SU-DHL-6 (cell line): ENCODE data around the gene AP1B1.

Source experiments
- H2AFZ ChIP-seq: fragments of 200-600 bp; sonication (generic); 2 replicates; pipeline ENCODE4 v1.6.1; 2014; ENCODE audit warnings: low read depth, mild to moderate bottlenecking, moderate library complexity, mixed read lengths, antibody characterized with exemption, low read length; ENCODE audit not compliant: severe bottlenecking
- H3F3A ChIP-seq: fragments of 200-600 bp; shearing (Covaris generic); 2 replicates; pipeline ENCODE4 v1.6.0; 2016; ENCODE audit warnings: antibody characterized with exemption, mild to moderate bottlenecking; ENCODE audit not compliant: insufficient read depth
- H3K27ac ChIP-seq: fragments of 200-600 bp; sonication (generic); 2 replicates; pipeline ENCODE4 v1.5.1; 2016; ENCODE audit warnings: low read depth, mild to moderate bottlenecking, low read length, moderate library complexity, mixed read lengths
- H3K27me3 ChIP-seq: fragments of 200-600 bp; sonication (generic), shearing (Covaris generic); 2 replicates; pipeline ENCODE4 v1.6.0; 2014; ENCODE audit warnings: mild to moderate bottlenecking, low read length
- H3K36me3 ChIP-seq: fragments of 200-600 bp; sonication (generic); 2 replicates; pipeline ENCODE4 v1.6.1; 2014; ENCODE audit warnings: mild to moderate bottlenecking, low read length, mixed read lengths
- H3K4me2 ChIP-seq: fragments of 300-600, 200-600 bp; shearing (Covaris generic), sonication (generic); 2 replicates; pipeline ENCODE4 v1.6.0; 2014; ENCODE audit warnings: low read length, low read depth, mild to moderate bottlenecking; ENCODE audit not compliant: poor library complexity, severe bottlenecking
- H3K4me3 ChIP-seq: fragments of 200-600 bp; sonication (generic); 2 replicates; pipeline ENCODE4 v1.5.1; 2014; ENCODE audit warnings: antibody characterized with exemption, low read length, mild to moderate bottlenecking, mixed read lengths; ENCODE audit not compliant: insufficient read depth, poor library complexity, severe bottlenecking
- H3K79me2 ChIP-seq: fragments of 200-600 bp; sonication (generic); 2 replicates; pipeline ENCODE4 v1.6.1; 2014; ENCODE audit warnings: mild to moderate bottlenecking, low read length, moderate library complexity; ENCODE audit not compliant: insufficient read depth
- H3K9ac ChIP-seq: fragments of 200-600 bp; sonication (generic); 2 replicates; pipeline ENCODE4 v1.7.0; 2014; ENCODE audit warnings: mild to moderate bottlenecking, low read length
- H3K9me2 ChIP-seq: fragments of 200-600 bp; sonication (generic); replicated peaks from 2 replicates; pipeline ENCODE4 v1.6.1; 2014; ENCODE audit warnings: low read length; ENCODE audit not compliant: insufficient read depth
- H3K9me3 ChIP-seq: fragments of 200-600 bp; sonication (generic); 2 replicates; pipeline ENCODE4 v1.6.1; 2014; ENCODE audit warnings: low read length, mixed read lengths; ENCODE audit not compliant: insufficient read depth
- H4K20me1 ChIP-seq: fragments of 200-600 bp; sonication (generic); 2 replicates; pipeline ENCODE4 v1.6.1; 2014; ENCODE audit warnings: low read depth, mild to moderate bottlenecking, antibody characterized with exemption, low read length, moderate library complexity, mixed read lengths
- EZH2phosphoT487 ChIP-seq: fragments of 200-600 bp; sonication (generic), shearing (Covaris generic); conservative IDR thresholded peaks from 2 replicates; pipeline ENCODE4 v1.6.1; 2018; ENCODE audit warnings: mild to moderate bottlenecking, antibody characterized with exemption, low read length, moderate library complexity, mixed read lengths
- TF ChIP-seq, protein P1 (sequence below): fragments of 200-600 bp; sonication (generic); IDR thresholded peaks from one replicate; pipeline ENCODE4 v1.5.1; 2017; ENCODE audit warnings: antibody characterized with exemption, mild to moderate bottlenecking, low read length, moderate library complexity; ENCODE audit not compliant: insufficient read depth, poor library complexity, severe bottlenecking

Gene AP1B1

DNA sequence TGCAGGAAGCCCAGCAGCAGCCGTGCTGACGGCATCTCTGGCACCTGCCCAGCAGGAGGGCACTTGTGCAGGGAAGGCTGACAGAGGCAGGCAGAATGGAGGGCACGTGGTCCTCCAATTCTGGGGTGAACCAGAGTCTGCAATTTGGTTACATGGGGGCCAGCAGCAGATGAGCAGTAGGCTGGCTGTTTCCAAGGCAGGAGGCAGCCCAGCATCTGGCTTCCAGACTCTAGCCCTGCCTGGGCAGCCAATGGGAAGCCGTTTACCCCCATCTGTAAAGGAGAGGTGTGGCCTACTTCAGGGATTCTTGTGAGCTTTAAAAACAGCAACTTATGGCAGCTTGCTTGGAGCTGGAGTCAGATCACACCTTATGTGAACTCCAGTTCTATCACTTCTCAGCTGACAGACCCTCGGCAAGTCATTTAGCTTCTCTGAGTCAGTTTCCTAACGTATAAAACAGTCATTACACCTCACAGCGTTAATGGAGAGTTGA lies 45.0 kb downstream of the AP1B1 start:
- Histone ChIP-seq H3K79me2 (no peaks in the 10 kb centered on the region), H3K9me3 (no peaks in the 10 kb centered on the region), H3K9me2 (no peaks in the 10 kb centered on the region), H3K4me2 (no peak overlapping the region), H3K4me3 (no peak overlapping the region), H3K9ac (no peak overlapping the region), H4K20me1 (no peaks in the 10 kb centered on the region), H2AFZ (no peak overlapping the region), H3K27ac (no peak overlapping the region), H3K27me3 (no peaks in the 10 kb centered on the region), H3K36me3 (peaks cover 10% of the 10 kb centered on the region; the same call in 1 of the 2 replicates), H3F3A (no peaks in the 10 kb centered on the region)
- TF ChIP-seq EZH2phosphoT487 = no peak
- TF ChIP-seq, protein P1, sequence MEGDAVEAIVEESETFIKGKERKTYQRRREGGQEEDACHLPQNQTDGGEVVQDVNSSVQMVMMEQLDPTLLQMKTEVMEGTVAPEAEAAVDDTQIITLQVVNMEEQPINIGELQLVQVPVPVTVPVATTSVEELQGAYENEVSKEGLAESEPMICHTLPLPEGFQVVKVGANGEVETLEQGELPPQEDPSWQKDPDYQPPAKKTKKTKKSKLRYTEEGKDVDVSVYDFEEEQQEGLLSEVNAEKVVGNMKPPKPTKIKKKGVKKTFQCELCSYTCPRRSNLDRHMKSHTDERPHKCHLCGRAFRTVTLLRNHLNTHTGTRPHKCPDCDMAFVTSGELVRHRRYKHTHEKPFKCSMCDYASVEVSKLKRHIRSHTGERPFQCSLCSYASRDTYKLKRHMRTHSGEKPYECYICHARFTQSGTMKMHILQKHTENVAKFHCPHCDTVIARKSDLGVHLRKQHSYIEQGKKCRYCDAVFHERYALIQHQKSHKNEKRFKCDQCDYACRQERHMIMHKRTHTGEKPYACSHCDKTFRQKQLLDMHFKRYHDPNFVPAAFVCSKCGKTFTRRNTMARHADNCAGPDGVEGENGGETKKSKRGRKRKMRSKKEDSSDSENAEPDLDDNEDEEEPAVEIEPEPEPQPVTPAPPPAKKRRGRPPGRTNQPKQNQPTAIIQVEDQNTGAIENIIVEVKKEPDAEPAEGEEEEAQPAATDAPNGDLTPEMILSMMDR = no peak

DNA sequence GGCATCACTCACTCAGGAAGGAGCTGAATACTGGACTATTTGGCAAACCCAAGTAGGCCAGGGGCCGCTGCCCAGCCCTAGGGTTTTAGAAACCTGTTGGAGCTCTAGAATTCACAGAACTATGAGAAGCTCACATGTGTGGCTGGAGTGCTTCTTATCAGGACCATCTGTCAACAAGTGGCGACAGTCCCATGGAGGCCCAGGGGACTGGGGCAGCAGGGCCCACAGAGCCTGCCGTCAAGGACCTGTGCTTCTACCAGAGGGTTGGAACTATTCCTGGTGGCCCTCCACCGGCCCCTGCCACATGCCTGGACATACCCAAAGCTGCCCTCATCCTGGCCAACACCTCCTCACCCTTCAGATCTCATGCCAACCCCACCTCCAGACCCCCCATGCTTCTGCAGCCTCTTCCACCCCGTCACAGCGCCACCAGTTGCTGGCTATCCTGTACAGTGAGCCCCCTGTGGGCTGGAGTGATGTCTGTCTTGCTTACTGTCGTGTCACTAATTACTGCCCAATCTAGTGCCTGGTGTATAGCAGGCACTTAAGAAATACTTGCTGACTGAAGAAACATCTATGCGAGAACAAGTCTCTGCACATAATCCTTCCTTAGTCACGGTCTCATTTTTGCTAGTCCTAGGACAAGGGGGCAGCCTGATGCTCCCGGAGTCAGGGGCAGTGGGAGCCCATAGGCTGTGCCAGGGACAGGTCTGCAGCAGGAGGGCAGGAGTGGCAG lies 45.6 kb downstream of the AP1B1 start:
- no peaks in the 10 kb centered on the region for H3K9me2 ChIP-seq
- H3K4me3 ChIP-seq = no peak overlapping the region
- no peaks in the 10 kb centered on the region for H3K27me3 ChIP-seq
- H3K36me3 ChIP-seq = peaks cover 4% of the 10 kb centered on the region; the same call in 1 of the 2 replicates
- TF ChIP-seq, protein P1 = no peak
- TF ChIP-seq EZH2phosphoT487 = no peak
- no peaks in the 10 kb centered on the region for H3K9me3 ChIP-seq
- H4K20me1 ChIP-seq = no peaks in the 10 kb centered on the region
- no peak overlapping the region for H2AFZ ChIP-seq
- H3K4me2 ChIP-seq = no peak overlapping the region
- no peak overlapping the region for H3K9ac ChIP-seq
- H3F3A ChIP-seq = no peaks in the 10 kb centered on the region
- H3K27ac ChIP-seq = no peak overlapping the region
- H3K79me2 ChIP-seq = no peaks in the 10 kb centered on the region

DNA sequence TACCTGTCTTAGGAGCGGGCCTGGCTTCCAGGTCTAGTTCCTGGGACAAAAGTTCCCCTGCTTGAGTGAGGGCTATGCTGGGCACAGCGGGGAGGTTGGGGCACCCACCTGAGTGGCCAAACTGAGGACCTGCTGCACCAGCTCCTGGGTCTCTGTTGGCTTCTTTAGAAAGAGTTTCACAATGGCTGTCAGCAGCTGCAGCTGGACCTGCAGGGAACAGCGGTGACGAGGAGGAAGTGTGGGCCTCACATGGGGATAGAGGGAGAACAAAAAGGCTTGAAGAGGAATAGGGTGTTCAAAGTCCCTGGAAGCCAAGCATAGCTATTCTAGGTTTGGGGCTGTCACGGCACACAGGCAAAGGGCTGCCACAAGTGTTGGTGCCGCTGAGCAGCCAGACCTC lies 46.2 kb downstream of the AP1B1 start:
- Histone ChIP-seq H3K4me2 (no peak overlapping the region), H2AFZ (no peak overlapping the region), H3K9ac (no peak overlapping the region), H3K36me3 (no peaks in the 10 kb centered on the region), H3K9me2 (no peaks in the 10 kb centered on the region), H3K27ac (no peak overlapping the region), H3K79me2 (no peaks in the 10 kb centered on the region), H4K20me1 (no peaks in the 10 kb centered on the region), H3K27me3 (no peaks in the 10 kb centered on the region), H3K9me3 (no peaks in the 10 kb centered on the region), H3K4me3 (no peak overlapping the region), H3F3A (no peaks in the 10 kb centered on the region)
- no peak for TF ChIP-seq EZH2phosphoT487
- TF ChIP-seq, protein P1 = no peak
